Gastrocnemius medialis (tissue), 4 donors: ENCODE results near the gene RAB14.

Source experiments
- CTCF ChIP-seq, 5 experiments: fragments of 450-650 bp in 3 of 5; fragments of 200-600 bp in 2 of 5; sonication (generic) in 2 of 5; IDR thresholded peaks in 4 of 5; conservative IDR thresholded peaks in 1 of 5; 1 replicate in 4 of 5; 2 replicates in 1 of 5; pipeline ENCODE4 v1.5.1; 2016 to 2019; ENCODE audit warnings: antibody characterized with exemption in 5 of 5, mild to moderate bottlenecking in 3 of 5, moderate library complexity in 3 of 5
- POLR2A ChIP-seq, 2 donors: fragments of 450-650 bp; IDR thresholded peaks; one replicate each; pipeline ENCODE4 v1.6.1; 2017; ENCODE audit warnings: antibody characterized with exemption in 2 of 2, mild to moderate bottlenecking in 2 of 2, moderate library complexity in 2 of 2

GRCh38 chr9:121200356-121200755 lies 1.3 kb downstream of the RAB14 start:
- TF ChIP-seq CTCF (IDR thresholded peaks at IDR 0.05 in 4 of 5, conservative IDR thresholded peaks at IDR 0.05 in 1 of 5) (no peak), POLR2A (IDR thresholded peaks at IDR 0.05) (no peak)
